ENCODE results near the gene FAM20C.
"Not testable (repeated sequence)": the region's sequence is repeated elsewhere in the genome, so short reads cannot be mapped to it uniquely, and the experiment has no call there.

Gene FAM20C

GRCh38 chr7:228610-229009, 36.2 kb downstream of the FAM20C start:
- no peak for DNase-seq (ENCODE audit: low spot score)

DNA sequence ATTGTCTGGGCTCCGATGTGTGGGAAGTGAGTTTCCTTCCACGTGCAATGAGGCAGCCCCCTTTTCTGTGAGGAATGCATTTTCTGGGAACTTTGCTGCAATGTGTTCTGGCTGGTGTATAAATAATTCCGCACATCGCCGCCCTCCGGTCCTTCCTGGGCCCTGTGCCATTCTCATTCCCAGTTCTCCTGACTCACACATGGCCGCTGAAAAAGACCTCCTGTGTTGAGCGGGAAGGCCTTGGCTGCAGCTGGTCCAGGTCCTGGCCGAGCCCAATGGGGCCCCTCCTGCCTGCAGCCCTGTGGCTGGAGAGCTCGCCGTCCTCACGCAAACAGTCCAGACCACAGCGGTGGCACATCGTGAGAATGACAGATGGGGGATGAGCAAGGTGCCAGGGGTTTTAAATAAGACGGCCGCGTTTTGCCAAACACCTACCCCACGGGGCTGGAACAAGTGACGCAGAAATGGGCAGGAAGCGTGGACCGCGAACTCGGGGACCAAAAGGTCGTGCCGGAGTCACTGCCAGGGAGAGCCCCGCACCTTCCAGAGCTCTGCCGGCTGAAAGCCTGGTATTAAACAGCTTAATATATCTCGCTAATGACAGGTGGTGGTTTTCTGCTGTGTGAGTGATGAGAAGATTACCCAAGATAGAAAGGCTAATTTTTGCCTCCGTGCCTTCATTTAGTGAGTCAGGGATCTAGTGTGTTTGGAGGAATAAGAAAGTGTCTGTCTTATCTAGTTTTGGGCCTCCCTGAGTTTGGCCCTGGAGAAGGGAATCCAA, 37.0 kb downstream of the FAM20C start:
- DNase-seq (ENCODE audit: low spot score), result peak; percentile 73

- DNase-seq (ENCODE audit: low spot score), result no peak
Measured at GRCh38 chr7:230274-230673, 37.9 kb downstream of the FAM20C start.

GRCh38 chr7:231030-231857, 38.9 kb downstream of the FAM20C start:
- DNase-seq (ENCODE audit: low spot score), result no peak

- DNase-seq (ENCODE audit: low spot score), result no peak
Measured at GRCh38 chr7:231858-232246, 39.5 kb downstream of the FAM20C start.

GRCh38 chr7:232410-233248, 40.3 kb downstream of the FAM20C start:
- DNase-seq (ENCODE audit: low spot score), result peak; percentile 18

GRCh38 chr7:233249-234035, 41.1 kb downstream of the FAM20C start:
- peak; percentile 29 for DNase-seq (ENCODE audit: low spot score)

DNA sequence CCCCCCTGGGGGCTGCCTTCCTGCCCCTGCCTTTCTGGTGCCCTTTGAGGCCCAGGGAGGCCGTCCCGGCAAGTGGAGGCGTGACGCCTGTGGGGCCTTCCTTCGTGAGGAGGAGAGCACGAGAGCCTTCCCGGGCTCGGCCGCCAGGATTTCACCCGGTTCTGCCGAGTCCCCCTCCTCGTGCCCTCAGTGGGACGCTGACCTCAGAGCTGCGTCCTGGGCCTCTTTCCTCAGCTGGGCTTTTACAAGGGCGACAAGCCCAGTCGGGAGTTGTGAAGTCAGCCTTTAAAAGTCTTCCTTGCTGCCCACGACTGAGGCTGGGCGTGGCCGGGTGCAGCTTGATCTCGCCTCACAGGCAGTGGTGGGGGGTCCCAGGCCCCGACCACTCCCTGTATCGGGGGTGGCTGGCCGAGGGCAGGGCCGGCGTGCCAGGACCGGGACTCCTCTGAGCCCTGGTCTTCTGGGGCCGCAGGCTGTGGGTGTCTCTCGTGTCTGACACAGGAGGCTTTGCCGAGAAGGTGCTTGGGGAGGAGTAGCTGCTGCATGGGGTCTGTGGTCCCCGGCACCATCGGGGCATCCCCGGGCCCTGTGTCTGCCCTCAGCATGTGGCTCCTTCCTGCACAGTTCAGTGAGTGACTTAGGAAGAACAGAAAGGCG, 41.8 kb downstream of the FAM20C start:
- DNase-seq (ENCODE audit: low spot score), result no peak

GRCh38 chr7:234708-235553, 42.6 kb downstream of the FAM20C start:
- peak; percentile 70 for DNase-seq (ENCODE audit: low spot score)

GRCh38 chr7:235576-236395, 43.4 kb downstream of the FAM20C start:
- peak; percentile 91 for DNase-seq (ENCODE audit: low spot score)

GRCh38 chr7:236967-237366, 44.6 kb downstream of the FAM20C start:
- no peak for DNase-seq (ENCODE audit: low spot score)

DNA sequence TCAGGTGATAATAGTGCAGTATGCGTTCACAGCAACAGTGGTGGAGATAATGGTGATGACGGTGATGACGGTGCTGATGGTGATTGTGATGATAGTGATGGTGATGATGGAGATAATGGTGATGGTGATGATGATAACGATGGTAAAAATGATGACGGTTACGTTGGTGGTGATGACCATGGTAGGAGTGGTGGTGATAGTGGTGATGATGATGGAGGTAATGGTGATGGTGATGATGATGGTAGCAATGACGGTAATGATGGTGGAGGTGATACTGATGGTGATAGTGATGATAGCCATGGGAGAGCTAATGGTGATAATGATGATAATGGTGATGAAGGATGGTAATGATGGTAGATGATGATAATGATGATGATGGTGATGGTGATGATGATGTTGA, 45.0 kb downstream of the FAM20C start:
- DNase-seq (ENCODE audit: low spot score), result no peak

- no peak for DNase-seq (ENCODE audit: low spot score)
Measured at GRCh38 chr7:240146-240676, 47.8 kb downstream of the FAM20C start.

GRCh38 chr7:240887-241421, 48.6 kb downstream of the FAM20C start:
- DNase-seq (ENCODE audit: low spot score), result no peak

DNA sequence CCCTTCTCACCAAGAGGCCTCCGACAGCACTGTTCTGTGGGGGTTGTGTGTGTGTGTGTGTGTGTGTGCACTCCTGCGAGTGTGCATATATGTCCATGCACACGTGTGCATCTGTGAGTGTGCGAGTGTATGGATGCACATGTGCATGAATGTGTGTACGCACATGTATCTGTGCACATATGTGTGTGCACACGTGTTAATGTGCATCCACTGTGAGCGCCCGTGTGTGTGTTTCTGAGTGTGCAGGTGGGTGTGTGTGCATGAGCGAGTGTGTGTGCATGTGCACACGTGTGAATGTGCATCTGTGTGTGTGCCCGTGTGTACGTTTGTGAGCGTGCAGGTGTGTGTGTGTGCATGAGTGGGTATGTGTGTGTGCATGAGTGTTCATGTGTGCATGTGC, 49.1 kb downstream of the FAM20C start:
- no peak for DNase-seq (ENCODE audit: low spot score)

- not testable (repeated sequence) for DNase-seq (ENCODE audit: low spot score)
Measured at GRCh38 chr7:242826-243579, 50.6 kb downstream of the FAM20C start.

- not testable (repeated sequence) for DNase-seq (ENCODE audit: low spot score)
Measured at GRCh38 chr7:243580-243978, 51.2 kb downstream of the FAM20C start.

GRCh38 chr7:244974-245373, 52.6 kb downstream of the FAM20C start:
- DNase-seq (ENCODE audit: low spot score), result no peak
